Lower lobe of right lung (tissue), 2 donors: ENCODE results near the gene OSBP. TPM values are rescaled to one million over a fixed set of nuclear protein-coding genes. Genes with fewer than 3 reads are reported as not detected.
"Not testable (repeated sequence)": the region's sequence is repeated elsewhere in the genome, so short reads cannot be mapped to it uniquely, and the experiment has no call there.

Source experiments
- ATAC-seq, 2 donors: fragments of 200-7000 bp; cut with Tn5 transposase; one replicate each; pipeline ENCODE4 v1.9.1; 2020 to 2022; ENCODE audit warnings: mild to moderate bottlenecking in 2 of 2, moderate library complexity in 2 of 2
- DNase-seq: peaks from one replicate; pipeline ENCODE4 v3.0.0-alpha.2; 2020
- H3K27ac ChIP-seq: fragments of 200-600 bp; one replicate; pipeline ENCODE4 v1.8.0; 2022
- H3K27me3 ChIP-seq: fragments of 200-600 bp; one replicate; pipeline ENCODE4 v1.8.0; 2022; ENCODE audit warnings: low read depth
- H3K36me3 ChIP-seq: fragments of 200-600 bp; one replicate; pipeline ENCODE4 v1.8.0; 2022; ENCODE audit warnings: mild to moderate bottlenecking
- H3K4me1 ChIP-seq: fragments of 200-600 bp; one replicate; pipeline ENCODE4 v1.8.0; 2022
- H3K4me3 ChIP-seq: fragments of 200-600 bp; one replicate; pipeline ENCODE4 v1.8.0; 2022; ENCODE audit warnings: mild to moderate bottlenecking
- H3K9me3 ChIP-seq: fragments of 200-600 bp; one replicate; pipeline ENCODE4 v1.8.0; 2022
- intact Hi-C: fragments of 100-400 bp; cut with DNase I; formaldehyde crosslinking; loops from one replicate; pipeline ENCODE4 v1.11.0; 2022
- total RNA-seq: library from RNA; stranded (reverse); fragmentation: NEBNext Ultra II Directional; extraction: Animal tissue kit (Norgen Biotek cat#: 25700); gene quantifications from one replicate; pipeline ENCODE4 v1.2.1, GENCODE V29; 2021
- TF ChIP-seq, protein P1 (sequence below): fragments of 200-600 bp; IDR thresholded peaks from one replicate; pipeline ENCODE4 v1.8.0; 2022; ENCODE audit warnings: antibody characterized with exemption, mild to moderate bottlenecking
- donor health status: DM: no; HTN: yes; CAD: no; lungs with severe emphysema.

The OSBP gene
- total RNA-seq, 1 donor from 2014 or later = 37.7 TPM

DNA sequence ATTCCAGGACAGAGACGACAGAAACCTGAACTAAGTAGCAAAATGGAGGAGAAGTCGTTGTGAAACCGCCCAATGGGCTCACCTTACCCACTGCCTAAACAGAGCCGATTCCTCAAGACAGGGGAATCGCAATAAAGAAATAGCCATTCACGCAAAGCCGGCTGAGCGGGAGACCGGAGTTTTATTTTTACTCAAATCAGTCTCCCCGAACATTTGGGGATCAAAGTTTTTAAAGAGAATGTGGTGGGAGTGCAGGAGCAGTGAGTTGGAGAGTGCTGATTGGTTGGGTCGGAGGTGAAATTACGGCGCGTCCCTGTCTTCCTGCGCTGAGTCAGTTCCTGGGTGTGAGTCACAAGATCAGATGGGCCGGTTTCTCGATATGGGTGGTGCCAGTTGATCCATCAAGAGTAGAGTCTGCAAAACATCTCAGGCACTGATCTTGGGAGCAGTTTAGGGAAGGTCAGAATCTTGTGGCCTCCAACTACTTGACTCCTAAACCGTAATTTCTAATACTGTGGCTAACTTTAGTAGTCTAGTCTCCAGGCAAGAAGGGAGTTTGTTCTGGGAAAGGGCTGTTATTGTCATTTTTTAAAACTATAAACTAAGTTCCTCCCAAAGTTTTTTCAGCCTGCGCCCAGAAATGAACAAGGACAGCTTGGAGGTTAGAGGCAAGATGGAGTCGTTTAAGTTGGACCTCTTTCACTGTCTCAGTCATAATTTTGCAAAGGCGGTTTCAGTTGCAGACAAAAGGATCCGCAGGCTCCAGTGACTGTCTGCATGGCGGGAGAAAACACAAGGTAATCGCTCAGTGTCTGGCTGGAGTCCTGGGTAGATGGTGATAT, 70.2 kb downstream of the OSBP start:
- TF ChIP-seq, protein P1, sequence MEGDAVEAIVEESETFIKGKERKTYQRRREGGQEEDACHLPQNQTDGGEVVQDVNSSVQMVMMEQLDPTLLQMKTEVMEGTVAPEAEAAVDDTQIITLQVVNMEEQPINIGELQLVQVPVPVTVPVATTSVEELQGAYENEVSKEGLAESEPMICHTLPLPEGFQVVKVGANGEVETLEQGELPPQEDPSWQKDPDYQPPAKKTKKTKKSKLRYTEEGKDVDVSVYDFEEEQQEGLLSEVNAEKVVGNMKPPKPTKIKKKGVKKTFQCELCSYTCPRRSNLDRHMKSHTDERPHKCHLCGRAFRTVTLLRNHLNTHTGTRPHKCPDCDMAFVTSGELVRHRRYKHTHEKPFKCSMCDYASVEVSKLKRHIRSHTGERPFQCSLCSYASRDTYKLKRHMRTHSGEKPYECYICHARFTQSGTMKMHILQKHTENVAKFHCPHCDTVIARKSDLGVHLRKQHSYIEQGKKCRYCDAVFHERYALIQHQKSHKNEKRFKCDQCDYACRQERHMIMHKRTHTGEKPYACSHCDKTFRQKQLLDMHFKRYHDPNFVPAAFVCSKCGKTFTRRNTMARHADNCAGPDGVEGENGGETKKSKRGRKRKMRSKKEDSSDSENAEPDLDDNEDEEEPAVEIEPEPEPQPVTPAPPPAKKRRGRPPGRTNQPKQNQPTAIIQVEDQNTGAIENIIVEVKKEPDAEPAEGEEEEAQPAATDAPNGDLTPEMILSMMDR = no peak
- Histone ChIP-seq H3K27me3 (no peaks in the 10 kb centered on the region), H3K4me3 (no peak overlapping the region), H3K36me3 (no peaks in the 10 kb centered on the region), H3K27ac (no peak overlapping the region), H3K9me3 (no peaks in the 10 kb centered on the region), H3K4me1 (no peaks in the 10 kb centered on the region)
- ATAC-seq = no peak
- no peak for DNase-seq
- intact Hi-C loops = no loop called here

- TF ChIP-seq, protein P1 = no peak
These were observed 70.8 kb downstream of the OSBP start for GRCh38 chr11:59544869-59545178.

GRCh38 chr11:59543713-59544112, 71.9 kb downstream of the OSBP start:
- DNase-seq, H3K4me1 ChIP-seq, H3K36me3 ChIP-seq, ATAC-seq, H3K27me3 ChIP-seq, intact Hi-C loops, H3K27ac ChIP-seq, H3K4me3 ChIP-seq, H3K9me3 ChIP-seq: not testable (repeated sequence)

More at GRCh38 chr11:59544869-59545178, 70.8 kb downstream of the OSBP start:
- no peak for ATAC-seq
- intact Hi-C loops = no loop called here
- no peak overlapping the region for H3K27ac ChIP-seq
- no peaks in the 10 kb centered on the region for H3K27me3 ChIP-seq
- no peaks in the 10 kb centered on the region for H3K36me3 ChIP-seq
- H3K4me1 ChIP-seq = no peaks in the 10 kb centered on the region
- H3K4me3 ChIP-seq = no peak overlapping the region
- DNase-seq = no peak
- no peaks in the 10 kb centered on the region for H3K9me3 ChIP-seq

DNA sequence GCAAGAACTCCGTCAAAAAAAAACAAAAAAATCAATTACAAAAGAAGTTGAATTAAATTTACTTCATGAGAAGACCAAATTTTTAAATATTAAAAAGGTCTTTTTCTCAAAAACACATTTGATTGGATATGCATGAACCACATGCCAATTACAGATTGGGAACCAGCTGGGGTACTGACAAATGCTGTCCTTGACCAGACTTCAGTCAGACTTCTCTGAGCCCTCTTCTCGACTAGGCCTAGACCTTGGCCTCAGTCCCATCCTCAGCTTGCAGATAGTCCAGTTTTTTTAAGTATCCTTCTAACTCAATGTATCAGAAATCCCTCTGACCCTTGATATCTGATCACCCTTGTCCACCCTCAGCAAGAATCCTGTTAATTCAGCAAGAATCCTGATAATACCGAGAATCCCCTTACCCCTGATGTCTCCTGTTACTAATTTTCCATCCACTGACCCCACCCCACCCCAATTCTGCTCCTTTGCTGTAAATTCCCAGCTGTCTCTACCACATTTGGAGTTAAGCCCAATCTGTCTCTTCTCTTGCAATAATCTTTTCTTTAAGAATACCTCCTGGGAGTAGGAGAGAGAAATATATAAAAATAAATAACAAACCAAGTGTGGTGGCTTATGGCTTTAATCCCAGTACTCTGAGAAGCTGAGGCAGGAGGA, 73.3 kb downstream of the OSBP start:
- H3K9me3 ChIP-seq = no peaks in the 10 kb centered on the region
- intact Hi-C loops = no loop called here

GRCh38 chr11:59534676-59535075, 80.9 kb downstream of the OSBP start:
- TF ChIP-seq, protein P1 = no peak
- no peak for ATAC-seq
- Histone ChIP-seq H3K27ac (no peak overlapping the region), H3K4me3 (no peak overlapping the region), H3K36me3 (no peaks in the 10 kb centered on the region), H3K4me1 (peaks cover 6% of the 10 kb centered on the region), H3K27me3 (peaks cover 3% of the 10 kb centered on the region), H3K9me3 (no peaks in the 10 kb centered on the region)
- intact Hi-C loops = no loop called here
- DNase-seq = no peak

More for the DNA sequence above, 73.3 kb downstream of the OSBP start:
- TF ChIP-seq, protein P1 = no peak
- H3K4me3 ChIP-seq = no peak overlapping the region
- DNase-seq (no peak), ATAC-seq (no peak)
- H3K4me1 ChIP-seq = no peaks in the 10 kb centered on the region
- no peaks in the 10 kb centered on the region for H3K36me3 ChIP-seq
- H3K27me3 ChIP-seq = no peaks in the 10 kb centered on the region
- no peak overlapping the region for H3K27ac ChIP-seq

GRCh38 chr11:59532620-59533019, 83.0 kb downstream of the OSBP start:
- H3K9me3 ChIP-seq = no peaks in the 10 kb centered on the region
- no peak overlapping the region for H3K4me3 ChIP-seq
- TF ChIP-seq, protein P1 = no peak
- no peak for DNase-seq
- peaks cover 3% of the 10 kb centered on the region for H3K27me3 ChIP-seq
- H3K36me3 ChIP-seq = no peaks in the 10 kb centered on the region
- no peak overlapping the region for H3K27ac ChIP-seq
- intact Hi-C loops = no loop called here
- no peak for ATAC-seq
- H3K4me1 ChIP-seq = peaks cover 6% of the 10 kb centered on the region
